GM12874 (cell line): ENCODE data around the gene SMIM22.

Experiments used
- TF ChIP-seq, protein P1 (sequence below): IDR thresholded peaks from 2 replicates; pipeline ENCODE4 v1.5.1; 2011; ENCODE audit warnings: low read depth, mild to moderate bottlenecking, control low read depth, low read length, moderate library complexity; ENCODE audit not compliant: insufficient read depth

The SMIM22 gene

GRCh38 chr16:4832698-4833343 is 37.7 kb downstream of the SMIM22 start:
- TF ChIP-seq, protein P1, sequence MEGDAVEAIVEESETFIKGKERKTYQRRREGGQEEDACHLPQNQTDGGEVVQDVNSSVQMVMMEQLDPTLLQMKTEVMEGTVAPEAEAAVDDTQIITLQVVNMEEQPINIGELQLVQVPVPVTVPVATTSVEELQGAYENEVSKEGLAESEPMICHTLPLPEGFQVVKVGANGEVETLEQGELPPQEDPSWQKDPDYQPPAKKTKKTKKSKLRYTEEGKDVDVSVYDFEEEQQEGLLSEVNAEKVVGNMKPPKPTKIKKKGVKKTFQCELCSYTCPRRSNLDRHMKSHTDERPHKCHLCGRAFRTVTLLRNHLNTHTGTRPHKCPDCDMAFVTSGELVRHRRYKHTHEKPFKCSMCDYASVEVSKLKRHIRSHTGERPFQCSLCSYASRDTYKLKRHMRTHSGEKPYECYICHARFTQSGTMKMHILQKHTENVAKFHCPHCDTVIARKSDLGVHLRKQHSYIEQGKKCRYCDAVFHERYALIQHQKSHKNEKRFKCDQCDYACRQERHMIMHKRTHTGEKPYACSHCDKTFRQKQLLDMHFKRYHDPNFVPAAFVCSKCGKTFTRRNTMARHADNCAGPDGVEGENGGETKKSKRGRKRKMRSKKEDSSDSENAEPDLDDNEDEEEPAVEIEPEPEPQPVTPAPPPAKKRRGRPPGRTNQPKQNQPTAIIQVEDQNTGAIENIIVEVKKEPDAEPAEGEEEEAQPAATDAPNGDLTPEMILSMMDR = no peak

DNA sequence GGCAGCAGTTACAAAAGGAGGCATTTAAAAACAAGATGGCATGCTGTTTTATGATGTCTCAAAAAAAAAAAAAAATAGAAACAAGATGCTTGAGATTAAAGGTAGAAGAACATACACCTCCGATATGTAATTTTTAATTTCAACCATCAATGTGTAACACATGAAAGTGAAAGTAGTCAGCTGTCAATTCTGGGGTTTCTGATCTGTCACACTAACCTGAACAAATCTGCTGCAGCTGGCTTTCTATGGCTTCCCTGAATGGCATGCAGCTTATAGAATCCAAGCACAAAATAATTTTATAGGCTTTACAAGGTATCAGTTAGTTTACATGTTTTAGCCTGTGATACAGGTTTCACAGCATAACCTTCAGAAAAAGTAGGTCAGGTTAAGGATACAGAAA is 38.4 kb downstream of the SMIM22 start:
- TF ChIP-seq, protein P1 = no peak

GRCh38 chr16:4836727-4837126 is 41.6 kb downstream of the SMIM22 start:
- TF ChIP-seq, protein P1 = no peak

- TF ChIP-seq, protein P1 = no peak
Observed at GRCh38 chr16:4837733-4838501, 42.7 kb downstream of the SMIM22 start.

- TF ChIP-seq, protein P1 = no peak
Observed at GRCh38 chr16:4839942-4840341, 44.8 kb downstream of the SMIM22 start.

GRCh38 chr16:4840984-4841383 is 45.8 kb downstream of the SMIM22 start:
- TF ChIP-seq, protein P1 = no peak
